Adrenal gland (tissue), 12 donors: ENCODE measurements around the gene RUBCNL. TPM values are rescaled to one million over a fixed set of nuclear protein-coding genes. Genes with fewer than 3 reads are reported as not detected.
A peak's percentile ranks its signal among the peaks of the same experiment; 100 is the strongest.
"Not testable (repeated sequence)": the region's sequence is repeated elsewhere in the genome, so short reads cannot be mapped to it uniquely, and the experiment has no call there.

Experiments used
- DNase-seq, 7 donors: peaks; one replicate each; pipeline ENCODE4 v3.0.0-alpha.2; 2019 to 2020
- H3K27ac ChIP-seq, 5 donors: fragments of 200-600 bp; sonication (generic) in 4 of 5; 1 replicate in 3 of 5; 2 replicates in 2 of 5; pipeline versions ENCODE4 v1.5.1 to v1.8.0; 2016 to 2020; ENCODE audit warnings: mild to moderate bottlenecking in 1 of 5
- H3K27me3 ChIP-seq: fragments of 200-600 bp; 2 replicates; pipeline ENCODE4 v1.8.0; 2021
- H3K36me3 ChIP-seq, 2 donors: fragments of 200-600 bp; replicated peaks in 1 of 2; 1 replicate in 1 of 2; 2 replicates in 1 of 2; pipeline versions ENCODE4 v1.5.1 to v1.8.0; 2018 to 2022
- H3K4me1 ChIP-seq, 2 donors: fragments of 200-600 bp; replicated peaks in 1 of 2; 1 replicate in 1 of 2; 2 replicates in 1 of 2; pipeline versions ENCODE4 v1.5.1 to v1.8.0; 2018 to 2021
- H3K4me3 ChIP-seq, 4 donors: fragments of 200-600 bp; sonication (generic) in 3 of 4; one replicate each; pipeline ENCODE4 v1.5.1; 2016 to 2018
- H3K9me3 ChIP-seq, 3 donors: fragments of 200-600 bp; sonication (generic) in 1 of 3; replicated peaks in 1 of 3; 1 replicate in 2 of 3; 2 replicates in 1 of 3; pipeline versions ENCODE4 v1.5.1 to v1.8.0; 2016 to 2021
- POLR2A ChIP-seq, 2 donors: fragments of 450-650 bp; IDR thresholded peaks; one replicate each; pipeline ENCODE4 v1.6.1; 2017; ENCODE audit warnings: antibody characterized with exemption in 2 of 2, mild to moderate bottlenecking in 2 of 2, moderate library complexity in 1 of 2
- WGBS, 4 donors: extraction: QIAGEN DNeasy Blood & Tissue Kit in 2 of 4; methylation state at CpG; one replicate each; pipeline versions ENCODE4 v1.1.5 to v1.1.7; 2013 to 2017; 5-methylcytosine and 5-hydroxymethylcytosine counted together
- intact Hi-C, 2 donors: fragments of 100-400 bp; cut with DNase I; formaldehyde crosslinking; loops; one replicate each; pipeline versions ENCODE4 v1.14.1 to v1.15.0; 2022 to 2023
- polyA plus RNA-seq, 3 donors: library from polyadenylated mRNA; stranded (reverse); fragments of 200-250 nt in 2 of 3; fragments of 350-450 nt in 1 of 3; fragmentation: Illumina TruSeq in 1 of 3; extraction: RNeasy Lipid Tissue Mini Kit (QIAGEN cat#74804) in 1 of 3; gene quantifications; one replicate each; pipeline ENCODE4 v1.2.3, GENCODE V29; 2013 to 2014
- total RNA-seq, 9 donors: library from RNA; depleted of rRNA in 4 of 9; stranded (reverse); fragments of >200 nt in 4 of 9; fragments of 120-200 nt in 1 of 9; fragmentation: NEBNext Ultra II Directional in 1 of 9; extraction: Animal tissue kit (Norgen Biotek cat#: 25700) in 1 of 9; gene quantifications; one replicate each; pipeline versions ENCODE4 v1.1.0 to v1.2.4, GENCODE V29; 2013 to 2023
- TF ChIP-seq, protein P1 (sequence below), 6 experiments: fragments of 450-650 bp in 4 of 6; fragments of 200-600 bp in 2 of 6; sonication (generic) in 1 of 6; IDR thresholded peaks; 1 replicate in 5 of 6; 2 replicates in 1 of 6; pipeline versions ENCODE4 v1.5.1 to v1.8.0; 2016 to 2021; ENCODE audit warnings: antibody characterized with exemption in 6 of 6, mild to moderate bottlenecking in 2 of 6, moderate library complexity in 1 of 6
- donor health status: healthy with polysubstance abuse.
- donor health status: Bipolar disorder and iron deficiency.
- donor health status: DM: yes; HTN: yes; CAD: no.
- donor health status: DM: no; HTN: no; CAD: no.
- donor health status: DM: no; HTN: no; CAD: no.
- donor health status: DM: yes; HTN: yes; CAD: no.

The RUBCNL gene
- total and polyA plus RNA-seq, 12 donors, result 0.81 to 7.9 (median 2.9) TPM

DNA sequence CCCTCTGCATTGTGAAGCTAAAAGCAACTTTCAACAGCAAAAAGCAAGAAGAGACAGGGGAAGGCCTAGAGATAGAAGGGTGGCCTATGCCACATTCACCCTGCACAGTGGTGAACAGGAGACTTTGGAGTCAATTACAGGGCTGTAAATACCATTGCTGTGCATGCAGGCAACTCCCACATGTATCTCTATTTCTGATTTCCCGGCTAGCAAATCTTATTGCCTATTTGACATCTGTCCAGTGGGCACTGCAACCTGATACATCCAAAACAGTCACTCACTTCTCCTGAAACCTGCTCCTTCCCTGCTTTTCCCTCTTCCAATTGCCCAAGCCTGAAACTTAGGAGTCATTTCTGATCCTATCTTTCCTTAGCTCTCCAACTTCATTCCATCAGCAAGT lies 13.4 kb downstream of the RUBCNL start:
- intact Hi-C loops, result no loop called here
- Histone ChIP-seq H3K4me3 (no peak overlapping the region), H3K27me3 (no peaks in the 10 kb centered on the region), H3K27ac (no peak overlapping the region), H3K4me1 (no peaks in the 10 kb centered on the region), H3K36me3 (no peaks in the 10 kb centered on the region), H3K9me3 (no peaks in the 10 kb centered on the region)
- WGBS, 4 donors, result 59 to 85% (median 72%) methylated on average over 1 of the region's 1 CpG
- no peak for DNase-seq
- TF ChIP-seq, protein P1, sequence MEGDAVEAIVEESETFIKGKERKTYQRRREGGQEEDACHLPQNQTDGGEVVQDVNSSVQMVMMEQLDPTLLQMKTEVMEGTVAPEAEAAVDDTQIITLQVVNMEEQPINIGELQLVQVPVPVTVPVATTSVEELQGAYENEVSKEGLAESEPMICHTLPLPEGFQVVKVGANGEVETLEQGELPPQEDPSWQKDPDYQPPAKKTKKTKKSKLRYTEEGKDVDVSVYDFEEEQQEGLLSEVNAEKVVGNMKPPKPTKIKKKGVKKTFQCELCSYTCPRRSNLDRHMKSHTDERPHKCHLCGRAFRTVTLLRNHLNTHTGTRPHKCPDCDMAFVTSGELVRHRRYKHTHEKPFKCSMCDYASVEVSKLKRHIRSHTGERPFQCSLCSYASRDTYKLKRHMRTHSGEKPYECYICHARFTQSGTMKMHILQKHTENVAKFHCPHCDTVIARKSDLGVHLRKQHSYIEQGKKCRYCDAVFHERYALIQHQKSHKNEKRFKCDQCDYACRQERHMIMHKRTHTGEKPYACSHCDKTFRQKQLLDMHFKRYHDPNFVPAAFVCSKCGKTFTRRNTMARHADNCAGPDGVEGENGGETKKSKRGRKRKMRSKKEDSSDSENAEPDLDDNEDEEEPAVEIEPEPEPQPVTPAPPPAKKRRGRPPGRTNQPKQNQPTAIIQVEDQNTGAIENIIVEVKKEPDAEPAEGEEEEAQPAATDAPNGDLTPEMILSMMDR (IDR thresholded peaks at IDR 0.05), result no peak
- no peak for TF ChIP-seq POLR2A (IDR thresholded peaks at IDR 0.05)

DNA sequence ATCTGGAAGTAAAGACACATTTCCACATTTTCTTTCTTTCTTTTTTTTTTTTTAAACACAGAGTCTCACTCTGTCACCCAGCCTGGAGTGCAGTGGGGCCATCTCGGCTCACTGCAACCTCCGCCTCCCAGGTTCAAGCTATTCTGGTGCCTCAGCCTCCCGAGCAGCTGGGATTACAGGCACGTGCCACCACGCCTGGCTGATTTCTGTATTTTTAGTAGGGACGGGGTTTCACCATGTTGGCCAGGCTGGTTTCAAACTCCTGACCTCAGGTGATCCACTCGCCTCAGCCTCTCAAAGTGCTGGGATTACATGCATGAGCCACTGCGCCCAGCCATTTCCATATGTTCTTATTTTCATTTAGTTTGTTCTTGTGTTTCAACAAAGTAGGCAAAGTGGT lies 14.1 kb downstream of the RUBCNL start:
- DNase-seq, H3K4me1 ChIP-seq, H3K27ac ChIP-seq, H3K4me3 ChIP-seq, H3K9me3 ChIP-seq, H3K36me3 ChIP-seq, intact Hi-C loops, H3K27me3 ChIP-seq: not testable (repeated sequence)
- 86 to 89% (median 87%) methylated on average over 8 of the region's 8 CpGs for WGBS, 4 donors

GRCh38 chr13:46372071-46372470 lies 15.0 kb downstream of the RUBCNL start:
- Histone ChIP-seq H3K36me3 (no peaks in the 10 kb centered on the region), H3K4me1 (no peaks in the 10 kb centered on the region), H3K4me3 (no peak overlapping the region), H3K27me3 (no peaks in the 10 kb centered on the region), H3K9me3 (no peaks in the 10 kb centered on the region), H3K27ac (no peak overlapping the region)
- no peak for DNase-seq
- TF ChIP-seq POLR2A (IDR thresholded peaks at IDR 0.05), result no peak
- TF ChIP-seq, protein P1 (IDR thresholded peaks at IDR 0.05), result no peak
- WGBS, 4 donors, result 89 to 93% (median 91%) methylated on average over 9 of the region's 9 CpGs
- intact Hi-C loops, result no loop called here

DNA sequence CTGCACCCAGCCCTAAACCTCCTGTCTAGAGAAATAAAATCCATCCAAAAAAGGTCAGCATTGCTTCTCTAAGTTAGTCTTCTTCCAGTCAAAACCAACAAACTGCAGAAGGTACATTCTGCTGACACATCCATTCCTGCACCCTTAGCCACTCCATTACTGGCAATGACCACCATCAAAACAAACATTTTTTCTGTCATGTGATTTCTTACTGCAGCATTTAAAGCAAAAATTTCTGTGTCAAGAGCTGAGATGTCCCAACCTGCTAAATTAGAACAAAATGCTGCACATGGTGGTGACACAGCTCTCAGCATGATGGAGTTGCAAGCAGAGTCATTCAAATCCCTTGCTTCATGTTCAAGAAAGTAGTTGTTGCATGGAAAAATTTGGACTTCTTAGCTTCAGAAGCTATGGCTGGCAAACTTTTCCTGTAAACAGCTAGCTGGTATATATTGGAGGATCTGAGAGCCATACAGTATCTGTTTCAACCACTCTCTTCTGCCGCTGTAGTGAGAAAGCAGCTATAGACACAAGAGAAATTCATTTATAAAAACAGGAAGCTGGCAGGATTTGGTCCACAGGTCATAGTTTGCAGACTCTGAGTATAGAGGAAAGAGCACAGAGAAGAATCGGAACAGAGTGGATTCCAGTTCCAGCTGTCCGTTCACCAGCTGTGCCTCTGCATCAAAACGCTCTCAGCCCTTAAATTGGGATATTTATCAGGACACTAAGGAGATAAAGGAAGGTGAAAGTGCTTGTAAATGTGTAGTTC lies 17.4 kb downstream of the RUBCNL start:
- Histone ChIP-seq H3K4me3 (no peak overlapping the region), H3K4me1 (no peaks in the 10 kb centered on the region), H3K27ac (peak overlapping the region in 2 of 5 donors; percentile 67 to 70), H3K27me3 (no peaks in the 10 kb centered on the region), H3K36me3 (no peaks in the 10 kb centered on the region), H3K9me3 (no peaks in the 10 kb centered on the region)
- no peak for DNase-seq
- WGBS, 4 donors, result 44 to 51% (median 50%) methylated on average over 4 of the region's 4 CpGs
- intact Hi-C loops, result no loop called here
- no peak for TF ChIP-seq POLR2A (IDR thresholded peaks at IDR 0.05)
- TF ChIP-seq, protein P1 (IDR thresholded peaks at IDR 0.05), result no peak
